Transverse colon (tissue), 4 donors: ENCODE results near the gene FGD5. TPM values are rescaled to one million over a fixed set of nuclear protein-coding genes. Genes with fewer than 3 reads are reported as not detected.

Experiments used
- DNase-seq: peaks from one replicate; pipeline ENCODE4 v3.0.0-alpha.2; 2019
- H3K27ac ChIP-seq, 4 donors: fragments of 200-600 bp; sonication (generic); 2 replicates each; pipeline ENCODE4 v1.5.1; 2016 to 2018; ENCODE audit warnings: inconsistent platforms in 4 of 4
- H3K27me3 ChIP-seq: fragments of 200-600 bp; sonication (generic); 2 replicates; pipeline ENCODE4 v1.5.1; 2017; ENCODE audit warnings: inconsistent platforms
- H3K36me3 ChIP-seq, 4 donors: fragments of 200-600 bp; sonication (generic); 2 replicates each; pipeline ENCODE4 v1.5.1; 2017 to 2019; ENCODE audit warnings: inconsistent platforms in 4 of 4
- H3K4me1 ChIP-seq, 4 donors: fragments of 200-600 bp; sonication (generic); 2 replicates each; pipeline ENCODE4 v1.5.1; 2017 to 2020; ENCODE audit warnings: inconsistent platforms in 4 of 4
- H3K4me3 ChIP-seq, 4 donors: fragments of 200-600 bp; sonication (generic); 1 replicate in 1 of 4; 2 replicates in 3 of 4; pipeline versions ENCODE4 v1.5.1 to v1.6.1; 2017 to 2019; ENCODE audit warnings: inconsistent platforms in 4 of 4
- H3K9me3 ChIP-seq, 2 donors: fragments of 200-600 bp; sonication (generic); 2 replicates each; pipeline ENCODE4 v1.5.1; 2017 to 2019; ENCODE audit warnings: inconsistent platforms in 2 of 2
- EP300 ChIP-seq: sonication (generic); formaldehyde crosslinking; IDR thresholded peaks from one replicate; pipeline ENCODE4 v1.6.1; 2017; ENCODE audit warnings: antibody characterized with exemption, low read depth
- POLR2A ChIP-seq: fragments of 450-650 bp; IDR thresholded peaks from one replicate; pipeline ENCODE4 v1.6.1; 2016; ENCODE audit warnings: antibody characterized with exemption, mild to moderate bottlenecking, moderate library complexity
- POLR2AphosphoS5 ChIP-seq, 3 donors: sonication (generic); formaldehyde crosslinking; IDR thresholded peaks; one replicate each; pipeline ENCODE4 v1.6.1; 2016; ENCODE audit warnings: antibody characterized with exemption in 3 of 3
- WGBS, 2 donors: methylation state at CpG; one replicate each; pipeline ENCODE4 v1.1.5; 2018; ENCODE audit warnings: low coverage in 1 of 2; 5-methylcytosine and 5-hydroxymethylcytosine counted together
- in situ Hi-C, 4 donors: fragments of 200-750 bp; cut with MboI; loops; one replicate each; pipeline versions ENCODE4 v1.15.0 to v1.15.1; 2017; ENCODE audit warnings: low sequenced_read_pairs in 3 of 4, low pct_ligation_motif_present in 1 of 4, low pct_unique_long_range_greater_than_20kb in 1 of 4
- intact Hi-C: fragments of 100-400 bp; cut with DNase I; formaldehyde crosslinking; loops from one replicate; pipeline ENCODE4 v1.15.1; 2023; ENCODE audit warnings: low total_unique reads
- total RNA-seq, 4 donors: library from RNA; depleted of rRNA; stranded (reverse); fragments of >200 nt; gene quantifications; one replicate each; pipeline ENCODE4 v1.1.0, GENCODE V29; 2016
- TF ChIP-seq, protein P1 (sequence below), 5 experiments: fragments of 200-600 bp in 3 of 5; fragments of 450-650 bp in 2 of 5; sonication (generic) in 3 of 5; IDR thresholded peaks; 1 replicate in 2 of 5; 2 replicates in 3 of 5; pipeline ENCODE4 v1.5.1; 2016 to 2017; ENCODE audit warnings: antibody characterized with exemption in 5 of 5, inconsistent platforms in 3 of 5, mild to moderate bottlenecking in 2 of 5, moderate library complexity in 1 of 5

The FGD5 gene
- total RNA-seq, 4 donors from 2014 or later: 5.6 to 15.9 (median 10.2) TPM

- Histone ChIP-seq H3K4me1 (no peaks in the 10 kb centered on the region), H3K27ac (no peak overlapping the region), H3K9me3 (no peaks in the 10 kb centered on the region), H3K36me3 (no peaks in the 10 kb centered on the region), H3K27me3 (no peaks in the 10 kb centered on the region), H3K4me3 (no peak overlapping the region)
- DNase-seq: no peak
- TF ChIP-seq POLR2A (no peak), POLR2AphosphoS5 (IDR thresholded peaks at IDR 0.05) (no peak), EP300 (no peak)
- TF ChIP-seq, protein P1, sequence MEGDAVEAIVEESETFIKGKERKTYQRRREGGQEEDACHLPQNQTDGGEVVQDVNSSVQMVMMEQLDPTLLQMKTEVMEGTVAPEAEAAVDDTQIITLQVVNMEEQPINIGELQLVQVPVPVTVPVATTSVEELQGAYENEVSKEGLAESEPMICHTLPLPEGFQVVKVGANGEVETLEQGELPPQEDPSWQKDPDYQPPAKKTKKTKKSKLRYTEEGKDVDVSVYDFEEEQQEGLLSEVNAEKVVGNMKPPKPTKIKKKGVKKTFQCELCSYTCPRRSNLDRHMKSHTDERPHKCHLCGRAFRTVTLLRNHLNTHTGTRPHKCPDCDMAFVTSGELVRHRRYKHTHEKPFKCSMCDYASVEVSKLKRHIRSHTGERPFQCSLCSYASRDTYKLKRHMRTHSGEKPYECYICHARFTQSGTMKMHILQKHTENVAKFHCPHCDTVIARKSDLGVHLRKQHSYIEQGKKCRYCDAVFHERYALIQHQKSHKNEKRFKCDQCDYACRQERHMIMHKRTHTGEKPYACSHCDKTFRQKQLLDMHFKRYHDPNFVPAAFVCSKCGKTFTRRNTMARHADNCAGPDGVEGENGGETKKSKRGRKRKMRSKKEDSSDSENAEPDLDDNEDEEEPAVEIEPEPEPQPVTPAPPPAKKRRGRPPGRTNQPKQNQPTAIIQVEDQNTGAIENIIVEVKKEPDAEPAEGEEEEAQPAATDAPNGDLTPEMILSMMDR (IDR thresholded peaks at IDR 0.05): no peak
- 83% methylated on average over 14 of the region's 14 CpGs; no CpG with 5 or more reads in 1 of the 2 donors for WGBS, 2 donors
- intact Hi-C loops: loop anchor here (10.0 kb wide), 1 partner anchor 399 kb away; no protein-coding TSS in a partner anchor
- in situ Hi-C loops: loop anchor here in 3 of 4 donors (10.0 to 25.0 kb wide), 4 partner anchors 119 to 402 kb away; partner anchors contain the start of gene C3orf20 (in 2 of the 3)
These were observed 95.4 kb downstream of the FGD5 start for GRCh38 chr3:14913926-14914778.

GRCh38 chr3:14914779-14915117 lies 96.0 kb downstream of the FGD5 start:
- TF ChIP-seq POLR2A (no peak), EP300 (no peak), POLR2AphosphoS5 (IDR thresholded peaks at IDR 0.05) (no peak)
- TF ChIP-seq, protein P1 (IDR thresholded peaks at IDR 0.05): no peak
- intact Hi-C loops: loop anchor here (10.0 kb wide), 1 partner anchor 400 kb away; no protein-coding TSS in a partner anchor
- no peaks in the 10 kb centered on the region for H3K9me3 ChIP-seq
- in situ Hi-C loops: loop anchor here in 3 of 4 donors (10.0 to 25.0 kb wide), 4 partner anchors 120 to 402 kb away; partner anchors contain the start of gene C3orf20 (in 2 of the 3)
- H3K36me3 ChIP-seq: no peaks in the 10 kb centered on the region
- no peak overlapping the region for H3K4me3 ChIP-seq
- DNase-seq: no peak
- WGBS, 2 donors: 85% methylated on average over 6 of the region's 6 CpGs; no CpG with 5 or more reads in 1 of the 2 donors
- no peak overlapping the region for H3K27ac ChIP-seq
- H3K27me3 ChIP-seq: no peaks in the 10 kb centered on the region
- H3K4me1 ChIP-seq: no peaks in the 10 kb centered on the region

DNA sequence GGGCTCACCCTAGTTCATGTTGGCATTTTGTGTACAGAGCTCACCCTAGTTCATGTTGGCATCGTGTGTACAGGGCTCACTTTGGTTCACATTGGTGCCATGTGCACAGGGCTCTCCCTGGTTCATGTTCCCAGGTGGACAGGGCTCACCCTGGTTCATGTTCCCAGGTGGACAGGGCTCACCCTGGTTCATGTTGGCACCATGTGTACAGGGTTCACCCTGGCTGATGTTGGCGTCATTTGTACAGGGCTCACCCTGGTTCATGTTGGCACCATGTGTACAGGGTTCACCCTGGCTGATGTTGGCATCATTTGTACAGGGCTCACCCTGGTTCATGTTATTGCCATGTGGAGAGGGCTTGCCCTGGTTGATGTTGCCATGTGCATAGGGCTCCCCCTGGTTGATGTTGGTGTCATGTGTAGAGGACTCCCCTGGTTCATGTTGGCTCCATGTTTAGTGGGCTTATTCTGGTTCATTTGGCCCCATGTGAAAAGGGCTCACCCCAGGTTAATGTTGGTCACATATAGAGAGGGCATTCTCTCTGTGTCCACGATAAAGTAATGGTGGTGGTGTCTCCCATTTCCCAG lies 97.0 kb downstream of the FGD5 start:
- no peak overlapping the region for H3K4me3 ChIP-seq
- no peak overlapping the region for H3K27ac ChIP-seq
- intact Hi-C loops: loop anchor here (10.0 kb wide), 1 partner anchor 401 kb away; no protein-coding TSS in a partner anchor
- H3K27me3 ChIP-seq: no peaks in the 10 kb centered on the region
- no peaks in the 10 kb centered on the region for H3K36me3 ChIP-seq
- DNase-seq: no peak
- 21% methylated on average over 3 of the region's 3 CpGs; no CpG with 5 or more reads in 1 of the 2 donors for WGBS, 2 donors
- TF ChIP-seq POLR2AphosphoS5 (IDR thresholded peaks at IDR 0.05): no peak
- TF ChIP-seq, protein P1 (IDR thresholded peaks at IDR 0.05): peak in 4 of 5 experiments; percentile 14 to 29 (median 20)
- in situ Hi-C loops: loop anchor here in 3 of 4 donors (10.0 to 25.0 kb wide), 4 partner anchors 121 to 403 kb away; partner anchors contain the start of gene C3orf20 (in 2 of the 3)
- no peaks in the 10 kb centered on the region for H3K9me3 ChIP-seq
- H3K4me1 ChIP-seq: peaks cover 0 to under 1% (median 0%) of the 10 kb centered on the region in 4 donors

DNA sequence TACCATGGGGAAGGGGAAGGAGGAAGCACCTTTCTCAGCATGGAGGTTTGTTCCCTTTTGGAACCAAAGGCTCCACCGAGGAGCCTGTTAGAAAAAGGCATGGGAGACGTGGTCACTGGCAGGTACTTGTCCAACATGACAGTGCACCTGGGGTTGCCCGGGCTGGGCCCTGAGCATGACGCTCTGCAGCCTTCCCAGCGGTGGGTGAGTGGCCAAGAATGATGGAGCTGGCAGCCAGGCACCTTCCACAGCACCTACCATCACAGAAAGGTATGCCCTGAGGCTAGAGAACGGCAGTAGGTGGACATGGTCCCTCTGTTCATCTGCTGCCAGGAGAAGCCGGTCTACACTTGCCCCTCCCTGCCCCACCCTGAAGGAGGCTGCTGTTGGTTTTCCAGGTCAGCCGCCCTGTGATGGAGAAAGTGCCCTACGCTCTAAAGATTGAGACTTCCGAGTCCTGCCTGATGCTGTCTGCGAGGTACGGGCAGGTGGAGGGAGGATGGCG lies 99.6 kb downstream of the FGD5 start:
- in situ Hi-C loops (loop anchor here in 3 of 4 donors (10.0 to 25.0 kb wide), 4 partner anchors 124 to 406 kb away; partner anchors contain the start of gene C3orf20 (in 2 of the 3)), intact Hi-C loops (loop anchor here (10.0 kb wide), 1 partner anchor 404 kb away; no protein-coding TSS in a partner anchor)
- TF ChIP-seq EP300 (no peak), POLR2A (no peak), POLR2AphosphoS5 (IDR thresholded peaks at IDR 0.05) (no peak)
- TF ChIP-seq, protein P1 (IDR thresholded peaks at IDR 0.05): no peak
- Histone ChIP-seq H3K4me3 (no peak overlapping the region), H3K9me3 (no peaks in the 10 kb centered on the region), H3K4me1 (peaks cover 0 to 7% (median 0%) of the 10 kb centered on the region in 4 donors), H3K36me3 (no peaks in the 10 kb centered on the region), H3K27me3 (no peaks in the 10 kb centered on the region), H3K27ac (no peak overlapping the region)
- 59 to 67% methylated on average over 4 to 13 of the region's 13 CpGs for WGBS, 2 donors
- DNase-seq: no peak
